NT2/D1 (cell line): Measurements from ENCODE around the gene KISS1.

ENCODE experiments used
- SUZ12 ChIP-seq: IDR thresholded peaks from 2 replicates; pipeline ENCODE4 v1.6.1; 2011; ENCODE audit not compliant: insufficient read length, insufficient read depth; ENCODE audit errors: extremely low read depth
- YY1 ChIP-seq: IDR thresholded peaks from 2 replicates; pipeline ENCODE4 v1.6.1; 2011; ENCODE audit not compliant: insufficient read length, insufficient read depth
- ZNF274 ChIP-seq: IDR thresholded peaks from 2 replicates; pipeline ENCODE4 v1.6.1; 2011; ENCODE audit warnings: mild to moderate bottlenecking, low read depth, low read length

DNA sequence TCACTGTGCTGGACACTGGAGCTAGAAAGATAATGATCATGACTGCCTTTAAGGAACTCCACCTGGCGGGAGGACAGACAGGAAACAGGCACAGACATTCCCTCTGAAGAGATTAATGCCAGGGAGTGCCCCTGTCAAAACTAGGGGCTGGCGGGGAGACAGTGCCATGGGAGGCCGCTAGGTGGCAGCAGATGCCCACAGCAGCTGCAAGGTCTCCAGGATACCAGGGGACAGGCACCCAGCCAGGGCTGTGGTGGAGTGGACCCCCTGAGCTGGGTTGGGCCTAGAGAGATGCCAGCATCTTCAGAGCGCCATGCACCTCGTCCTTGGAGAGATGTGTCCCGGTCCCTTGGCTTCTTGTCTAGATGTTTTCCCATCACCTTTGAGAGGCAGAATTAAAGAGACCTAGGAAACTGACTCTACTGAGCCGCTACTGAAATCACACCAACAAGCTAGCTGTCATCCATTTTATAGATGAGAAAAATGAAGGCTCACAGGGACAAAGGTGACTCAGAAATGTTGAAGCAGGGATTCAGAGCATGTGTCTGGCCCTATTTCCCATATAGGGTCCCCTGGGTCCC lies 33.7 kb downstream of the KISS1 start:
- no peak for TF ChIP-seq SUZ12
- TF ChIP-seq YY1: no peak
- no peak for TF ChIP-seq ZNF274
